ENCODE measurements around the gene CACNA1H. TPM values are rescaled to one million over a fixed set of nuclear protein-coding genes. Genes with fewer than 3 reads are reported as not detected.

The CACNA1H gene
- total and polyA plus RNA-seq, 9 of the 15 experiments (the other 6 are each of a cell fraction or from before 2014, with no cell fraction given), result 0.10 to 0.18 TPM; not detected in 7

GRCh38 chr16:1109648-1110047 lies 43.3 kb upstream of the CACNA1H start:
- ATAC-seq (no peak), FAIRE-seq (no peak), DNase-seq (ENCODE audit: extremely low read depth in 1 of 4, low spot score in 3 of 4) (no peak)
- intact Hi-C loops (cut with micrococcal nuclease), result no loop called here
- Histone ChIP-seq H4K20me1 (replicated peaks; ENCODE audit: control insufficient read depth, insufficient read depth, low read length) (peaks cover 25% of the 10 kb centered on the region), H3K36me3 (ENCODE audit: control insufficient read depth, insufficient read depth, low read length) (no peaks in the 10 kb centered on the region), H3K79me2 (ENCODE audit: control insufficient read depth, insufficient read depth, low read length) (no peaks in the 10 kb centered on the region), H3K27me3 (ENCODE audit: control insufficient read depth in 2 of 2, insufficient read depth in 2 of 2, low read length in 2 of 2) (peaks cover 37 to 72% of the 10 kb centered on the region in 2 experiments), H3K4me2 (ENCODE audit: insufficient read depth, low read length) (no peak overlapping the region), H3K27ac (ENCODE audit: extremely low read depth, low read depth, low read length) (no peak overlapping the region), H3K9ac (ENCODE audit: insufficient read depth in 1 of 2, low read depth in 2 of 2, low read length in 2 of 2) (0 out of 4 replicates have a peak overlapping the region, but pooled peaks of 1 of the 2 experiments have one; percentile 17), H2AFZ (ENCODE audit: low read depth, low read length) (no peak overlapping the region), H3K4me1 (replicated peaks in 1 of 2; ENCODE audit: control insufficient read depth in 2 of 2, insufficient read depth in 2 of 2, low read length in 2 of 2) (peaks cover 0 to 65% of the 10 kb centered on the region in 2 experiments; a peak in 2 of 5 replicates), H3K4me3 (no peak overlapping the region), H3K9me1 (ENCODE audit: control insufficient read depth, insufficient read depth, low read length) (peaks cover 3% of the 10 kb centered on the region), H3K9me3 (replicated peaks; ENCODE audit: control insufficient read depth, insufficient read depth, low read depth, low read length) (no peaks in the 10 kb centered on the region)
- CTCF ChIA-PET (ENCODE audit: low intra/inter-chr PET ratio), result no interaction called here
- BruUV-seq (replicated peaks), result no TSS peak
- no peak for TF ChIP-seq KDM2B (CRISPR knock-in tag; IDR thresholded peaks at IDR 0.05)
- TF ChIP-seq HDAC1 (IDR thresholded peaks at IDR 0.05), result no peak
- no peak for TF ChIP-seq DIDO1 (tag; IDR thresholded peaks at IDR 0.05; ENCODE audit: low read depth)
- TF ChIP-seq DACH1 (IDR thresholded peaks at IDR 0.05; ENCODE audit: partially characterized antibody), result no peak
- no peak for TF ChIP-seq HNRNPUL1 (IDR thresholded peaks at IDR 0.05; ENCODE audit: low read length)
- TF ChIP-seq EP300 (IDR thresholded peaks at IDR 0.05; ENCODE audit: low read length), result no peak
- TF ChIP-seq RBFOX2 (IDR thresholded peaks at IDR 0.05; ENCODE audit: low read depth, low read length), result no peak
- no peak for TF ChIP-seq DMBX1 (CRISPR knock-in tag; IDR thresholded peaks at IDR 0.05; ENCODE audit: borderline replicate concordance)
- no peak for TF ChIP-seq ATF1 (CRISPR knock-in tag; IDR thresholded peaks at IDR 0.05)
- TF ChIP-seq ATF1 (tag; IDR thresholded peaks at IDR 0.05), result no peak
- TF ChIP-seq ATF2 (CRISPR knock-in tag; IDR thresholded peaks at IDR 0.05), result no peak
- TF ChIP-seq ZMIZ1 (IDR thresholded peaks at IDR 0.05; ENCODE audit: low read depth in 2 of 2, low read length in 2 of 2), result no peak
- no peak for TF ChIP-seq ZNF175 (CRISPR knock-in tag; IDR thresholded peaks at IDR 0.05; ENCODE audit: low read depth)
- no peak for TF ChIP-seq BMI1 (IDR thresholded peaks at IDR 0.05; ENCODE audit: low read length)
- TF ChIP-seq FOXK1 (CRISPR knock-in tag; IDR thresholded peaks at IDR 0.05; ENCODE audit: borderline replicate concordance), result no peak
- no peak for TF ChIP-seq ILF3 (IDR thresholded peaks at IDR 0.05; ENCODE audit: borderline replicate concordance)
- no peak for TF ChIP-seq SNIP1 (IDR thresholded peaks at IDR 0.05; ENCODE audit: low read depth)
- no peak for TF ChIP-seq HNRNPL (IDR thresholded peaks at IDR 0.05; ENCODE audit: low read depth, low read length)
- no peak for TF ChIP-seq FOS (IDR thresholded peaks at IDR 0.05; ENCODE audit: extremely low read depth, insufficient read length)
- no peak for TF ChIP-seq OTX1 (CRISPR knock-in tag; IDR thresholded peaks at IDR 0.05)
- under 1% methylated on average over 18 of the region's 19 CpGs for WGBS (ENCODE audit: insufficient coverage, low coverage, missing lambda C conversion rate)
- in situ Hi-C loops (cut with MboI), result loop anchor here (5.0 kb wide), 1 partner anchor 88 kb away; no protein-coding TSS in a partner anchor
- POLR2A ChIA-PET, result interaction anchor here (0.6 kb wide), 2 partner anchors 96 to 563 kb away, joined by 3 to 4 read pairs; no protein-coding TSS in a partner anchor

Data from K562 (cell line).